ENCODE measurements around the gene RASA2. TPM values are rescaled to one million over a fixed set of nuclear protein-coding genes. Genes with fewer than 3 reads are reported as not detected.

The RASA2 gene
- total and polyA plus RNA-seq, 8 donors = 3.2 to 10.7 (median 5.7) TPM

DNA sequence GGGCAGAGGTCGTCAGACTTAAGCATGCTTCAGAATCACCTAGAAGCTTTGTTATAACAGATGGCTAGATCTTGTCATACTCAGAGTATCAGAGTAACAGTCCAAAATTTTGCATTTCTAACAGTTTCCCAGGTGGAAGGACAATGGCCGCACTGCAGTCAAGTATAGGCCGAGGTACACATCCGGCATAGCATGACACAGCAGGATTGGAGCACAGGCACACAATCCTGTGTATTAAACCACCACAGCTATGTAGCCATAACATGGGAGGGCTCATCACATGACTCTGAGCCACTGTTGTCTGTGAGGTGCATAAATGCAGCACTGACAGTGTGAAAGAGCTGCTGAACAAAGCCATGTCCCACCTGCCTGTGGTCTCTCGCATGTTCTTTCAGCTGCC lies 165.5 kb downstream of the RASA2 start:
- no peak for DNase-seq
- no peak overlapping the region for H3K27ac ChIP-seq
- no peak overlapping the region for H3K4me3 ChIP-seq
- no peak for FAIRE-seq
- 85 to 91% methylated on average over 5 of the region's 5 CpGs for WGBS, 2 donors
- no peaks in the 10 kb centered on the region for H3K36me3 ChIP-seq
- TF ChIP-seq, protein P1, sequence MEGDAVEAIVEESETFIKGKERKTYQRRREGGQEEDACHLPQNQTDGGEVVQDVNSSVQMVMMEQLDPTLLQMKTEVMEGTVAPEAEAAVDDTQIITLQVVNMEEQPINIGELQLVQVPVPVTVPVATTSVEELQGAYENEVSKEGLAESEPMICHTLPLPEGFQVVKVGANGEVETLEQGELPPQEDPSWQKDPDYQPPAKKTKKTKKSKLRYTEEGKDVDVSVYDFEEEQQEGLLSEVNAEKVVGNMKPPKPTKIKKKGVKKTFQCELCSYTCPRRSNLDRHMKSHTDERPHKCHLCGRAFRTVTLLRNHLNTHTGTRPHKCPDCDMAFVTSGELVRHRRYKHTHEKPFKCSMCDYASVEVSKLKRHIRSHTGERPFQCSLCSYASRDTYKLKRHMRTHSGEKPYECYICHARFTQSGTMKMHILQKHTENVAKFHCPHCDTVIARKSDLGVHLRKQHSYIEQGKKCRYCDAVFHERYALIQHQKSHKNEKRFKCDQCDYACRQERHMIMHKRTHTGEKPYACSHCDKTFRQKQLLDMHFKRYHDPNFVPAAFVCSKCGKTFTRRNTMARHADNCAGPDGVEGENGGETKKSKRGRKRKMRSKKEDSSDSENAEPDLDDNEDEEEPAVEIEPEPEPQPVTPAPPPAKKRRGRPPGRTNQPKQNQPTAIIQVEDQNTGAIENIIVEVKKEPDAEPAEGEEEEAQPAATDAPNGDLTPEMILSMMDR (IDR thresholded peaks at IDR 0.05) = no peak
- no peaks in the 10 kb centered on the region for H3K9me3 ChIP-seq
- no peak for ATAC-seq
- intact Hi-C loops (cut with DNase I) = no loop called here
- no peaks in the 10 kb centered on the region for H3K27me3 ChIP-seq
- H3K4me1 ChIP-seq = no peaks in the 10 kb centered on the region

DNA sequence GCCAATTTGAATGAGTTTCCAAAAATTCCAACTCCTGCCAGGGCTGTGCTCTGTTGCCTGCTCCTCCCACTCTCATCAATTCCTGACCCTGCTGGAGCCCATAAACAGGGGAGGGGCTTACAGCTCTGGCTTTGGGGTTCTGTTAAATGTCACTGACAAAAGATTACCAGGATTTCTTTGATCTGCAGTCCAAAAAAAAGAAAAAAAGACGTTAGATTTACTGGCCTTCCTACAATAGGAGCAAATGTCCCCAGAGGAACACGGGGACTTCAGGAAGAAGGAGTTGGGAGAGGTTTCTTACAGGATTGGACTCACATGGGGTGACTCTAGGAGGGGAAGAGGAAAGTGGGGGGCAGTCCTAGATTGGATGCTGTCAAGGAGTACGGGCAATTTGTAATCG lies 167.0 kb downstream of the RASA2 start:
- H3K27me3 ChIP-seq = no peaks in the 10 kb centered on the region
- H3K9me3 ChIP-seq = no peaks in the 10 kb centered on the region
- FAIRE-seq = no peak
- no peak overlapping the region for H3K27ac ChIP-seq
- no peak for DNase-seq
- no peak for ATAC-seq
- H3K36me3 ChIP-seq = no peaks in the 10 kb centered on the region
- H3K4me3 ChIP-seq = no peak overlapping the region
- 60 to 69% methylated on average over 4 of the region's 4 CpGs for WGBS, 2 donors
- no peaks in the 10 kb centered on the region for H3K4me1 ChIP-seq
- TF ChIP-seq, protein P1 (IDR thresholded peaks at IDR 0.05) = no peak
- intact Hi-C loops (cut with DNase I) = no loop called here

DNA sequence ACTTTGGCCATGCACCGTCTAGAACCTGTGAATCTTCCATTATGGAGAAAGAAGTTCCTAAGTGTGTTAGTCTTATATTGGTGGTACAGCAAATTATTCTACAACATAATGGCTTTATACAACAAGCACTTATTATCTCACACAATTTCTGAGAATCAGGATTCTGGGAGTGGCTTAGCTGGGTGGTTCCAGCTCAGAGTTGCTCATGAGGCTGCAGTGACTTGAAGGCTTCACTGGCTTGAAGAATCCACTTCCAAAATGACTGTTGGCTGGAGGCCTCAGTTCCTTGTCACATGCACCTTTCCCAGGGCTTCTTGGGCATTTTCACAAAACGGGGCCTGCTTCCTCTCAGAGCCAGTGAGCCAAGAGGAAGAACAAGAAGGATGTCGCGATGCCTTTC lies 169.0 kb downstream of the RASA2 start:
- H3K9me3 ChIP-seq = no peaks in the 10 kb centered on the region
- no peak for ATAC-seq
- H3K27me3 ChIP-seq = no peaks in the 10 kb centered on the region
- intact Hi-C loops (cut with DNase I) = no loop called here
- no peak overlapping the region for H3K27ac ChIP-seq
- no peak for FAIRE-seq
- no peaks in the 10 kb centered on the region for H3K4me1 ChIP-seq
- no peak for DNase-seq
- no peak overlapping the region for H3K4me3 ChIP-seq
- TF ChIP-seq, protein P1 (IDR thresholded peaks at IDR 0.05) = no peak
- H3K36me3 ChIP-seq = no peaks in the 10 kb centered on the region
- 85 to 87% methylated on average over 4 of the region's 4 CpGs for WGBS, 2 donors

DNA sequence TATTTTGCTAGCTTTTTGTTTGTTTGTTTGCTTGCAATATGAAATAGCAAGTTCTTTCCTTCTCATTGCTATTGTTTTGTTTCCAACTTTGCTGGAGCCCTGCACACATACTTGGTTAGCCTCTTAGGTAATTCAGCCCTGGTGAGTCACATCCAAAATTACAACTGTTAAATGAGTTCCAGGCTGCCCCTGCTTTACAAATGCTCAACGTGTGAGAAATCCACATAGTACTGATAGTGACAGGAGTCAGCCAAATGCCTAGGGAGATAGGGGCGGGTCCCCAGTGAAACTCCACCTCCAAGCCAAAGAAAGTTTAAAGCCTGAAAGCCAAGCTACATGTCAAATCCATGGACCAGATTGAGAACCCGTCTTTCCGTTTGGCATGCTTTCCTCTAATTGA lies 169.9 kb downstream of the RASA2 start:
- H3K4me3 ChIP-seq = no peak overlapping the region
- no peaks in the 10 kb centered on the region for H3K27me3 ChIP-seq
- no peaks in the 10 kb centered on the region for H3K36me3 ChIP-seq
- TF ChIP-seq, protein P1 (IDR thresholded peaks at IDR 0.05) = no peak
- no peaks in the 10 kb centered on the region for H3K9me3 ChIP-seq
- no peak overlapping the region for H3K27ac ChIP-seq
- FAIRE-seq (no peak), DNase-seq (no peak), ATAC-seq (no peak)
- WGBS, 2 donors = 62 to 70% methylated on average over 4 of the region's 4 CpGs
- H3K4me1 ChIP-seq = no peaks in the 10 kb centered on the region
- intact Hi-C loops (cut with DNase I) = no loop called here

DNA sequence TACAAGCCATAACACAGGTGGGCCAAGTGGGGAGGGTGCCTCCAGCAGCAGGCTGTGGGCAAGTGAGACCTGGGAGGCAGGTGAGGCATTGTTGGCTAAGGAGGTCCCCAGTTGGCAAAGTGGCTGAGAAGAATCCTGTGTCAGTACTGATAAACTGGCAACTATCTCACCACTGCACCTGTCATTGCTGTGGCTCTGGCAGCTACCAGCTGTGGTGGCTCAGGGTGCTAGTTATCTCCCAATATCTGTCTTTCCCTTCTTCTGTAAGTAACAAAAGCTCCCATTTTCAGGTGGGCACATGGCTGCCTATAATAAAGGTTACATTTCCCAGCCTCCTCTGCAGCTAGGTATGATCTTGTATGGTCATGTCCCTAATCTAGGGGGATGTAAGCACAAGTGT lies 170.7 kb downstream of the RASA2 start:
- H3K27ac ChIP-seq = no peak overlapping the region
- H3K9me3 ChIP-seq = no peaks in the 10 kb centered on the region
- H3K27me3 ChIP-seq = no peaks in the 10 kb centered on the region
- no peaks in the 10 kb centered on the region for H3K36me3 ChIP-seq
- DNase-seq (no peak), ATAC-seq (no peak), FAIRE-seq (no peak)
- H3K4me1 ChIP-seq = no peaks in the 10 kb centered on the region
- H3K4me3 ChIP-seq = no peak overlapping the region
- intact Hi-C loops (cut with DNase I) = no loop called here
- TF ChIP-seq, protein P1 (IDR thresholded peaks at IDR 0.05) = no peak
